ENCODE results near the gene SETD2. TPM values are rescaled to one million over a fixed set of nuclear protein-coding genes. Genes with fewer than 3 reads are reported as not detected.

The SETD2 gene
- polyA plus RNA-seq, 3 donors: 66.5 to 74.7 (median 67.2) TPM

GRCh38 chr3:46994801-46995731 lies 168.8 kb downstream of the SETD2 start:
- DNase-seq (ENCODE audit: extremely low read depth in 1 of 11, low read depth in 9 of 11, low spot score in 4 of 11): no peak

- DNase-seq (ENCODE audit: extremely low read depth in 1 of 11, low read depth in 9 of 11, low spot score in 4 of 11): no peak
Measured at GRCh38 chr3:46993986-46994385, 169.9 kb downstream of the SETD2 start.

GRCh38 chr3:46993292-46993691 lies 170.6 kb downstream of the SETD2 start:
- no peak for DNase-seq (ENCODE audit: extremely low read depth in 1 of 11, low read depth in 9 of 11, low spot score in 4 of 11)

- DNase-seq (ENCODE audit: extremely low read depth in 1 of 11, low read depth in 9 of 11, low spot score in 4 of 11): no peak
Measured at GRCh38 chr3:46992231-46992630, 171.7 kb downstream of the SETD2 start.

- no peak for DNase-seq (ENCODE audit: extremely low read depth in 1 of 11, low read depth in 9 of 11, low spot score in 4 of 11)
Measured at GRCh38 chr3:46991406-46992165, 172.3 kb downstream of the SETD2 start.

- DNase-seq (ENCODE audit: extremely low read depth in 1 of 11, low read depth in 9 of 11, low spot score in 4 of 11): no peak
Measured at GRCh38 chr3:46990573-46991374, 173.1 kb downstream of the SETD2 start.

- DNase-seq (ENCODE audit: extremely low read depth in 1 of 11, low read depth in 9 of 11, low spot score in 4 of 11): no peak
Measured at GRCh38 chr3:46989146-46989810, 174.6 kb downstream of the SETD2 start.

GRCh38 chr3:46988616-46989015 lies 175.3 kb downstream of the SETD2 start:
- DNase-seq (ENCODE audit: extremely low read depth in 1 of 11, low read depth in 9 of 11, low spot score in 4 of 11): no peak

- DNase-seq (ENCODE audit: extremely low read depth in 1 of 11, low read depth in 9 of 11, low spot score in 4 of 11): no peak
Measured at GRCh38 chr3:46987743-46988401, 176.0 kb downstream of the SETD2 start.

- DNase-seq (ENCODE audit: extremely low read depth in 1 of 11, low read depth in 9 of 11, low spot score in 4 of 11): no peak
Measured at GRCh38 chr3:46987319-46987742, 176.6 kb downstream of the SETD2 start.

- no peak for DNase-seq (ENCODE audit: extremely low read depth in 1 of 11, low read depth in 9 of 11, low spot score in 4 of 11)
Measured at GRCh38 chr3:46986782-46987310, 177.1 kb downstream of the SETD2 start.

- no peak for DNase-seq (ENCODE audit: extremely low read depth in 1 of 11, low read depth in 9 of 11, low spot score in 4 of 11)
Measured at GRCh38 chr3:46986055-46986730, 177.7 kb downstream of the SETD2 start.

GRCh38 chr3:46985588-46985987 lies 178.3 kb downstream of the SETD2 start:
- no peak for DNase-seq (ENCODE audit: extremely low read depth in 1 of 11, low read depth in 9 of 11, low spot score in 4 of 11)

- no peak for DNase-seq (ENCODE audit: extremely low read depth in 1 of 11, low read depth in 9 of 11, low spot score in 4 of 11)
Measured at GRCh38 chr3:46984591-46985459, 179.1 kb downstream of the SETD2 start.

- no peak for DNase-seq (ENCODE audit: extremely low read depth in 1 of 11, low read depth in 9 of 11, low spot score in 4 of 11)
Measured at GRCh38 chr3:46982546-46982945, 181.4 kb downstream of the SETD2 start.

GRCh38 chr3:46981932-46982471 lies 181.9 kb downstream of the SETD2 start:
- DNase-seq (ENCODE audit: extremely low read depth in 1 of 11, low read depth in 9 of 11, low spot score in 4 of 11): peak in 4 of 11 donors; percentile 21 to 50 (median 40)
